GM21367 (cell line): ENCODE measurements around the gene CLEC12A.
"Not testable (repeated sequence)": the region's sequence is repeated elsewhere in the genome, so short reads cannot be mapped to it uniquely, and the experiment has no call there.

Experiments
- ATAC-seq: cut with Tn5 transposase; IDR thresholded peaks from one replicate; pipeline ENCODE4 v1.9.1; 2021; ENCODE audit not compliant: unreplicated experiment

The CLEC12A gene

GRCh38 chr12:9961901-9962300, 9.3 kb upstream of the CLEC12A start:
- no peak for ATAC-seq

GRCh38 chr12:9969673-9970072, 1.5 kb upstream of the CLEC12A start:
- no peak for ATAC-seq

GRCh38 chr12:9973949-9974348, 2.7 kb downstream of the CLEC12A start:
- ATAC-seq: no peak

- not testable (repeated sequence) for ATAC-seq
Observed at GRCh38 chr12:9974731-9975130, 3.5 kb downstream of the CLEC12A start.

- no peak for ATAC-seq
Observed at GRCh38 chr12:9975614-9976013, 4.4 kb downstream of the CLEC12A start.

GRCh38 chr12:9976626-9977025, 5.4 kb downstream of the CLEC12A start:
- ATAC-seq: not testable (repeated sequence)

GRCh38 chr12:9977916-9978315, 6.7 kb downstream of the CLEC12A start:
- ATAC-seq: no peak

GRCh38 chr12:9980126-9980525, 8.9 kb downstream of the CLEC12A start:
- no peak for ATAC-seq

- no peak for ATAC-seq
Observed at GRCh38 chr12:9991876-9992275, 20.7 kb downstream of the CLEC12A start.

- no peak for ATAC-seq
Observed at GRCh38 chr12:9992296-9992695, 21.1 kb downstream of the CLEC12A start.

- ATAC-seq: no peak
Observed at GRCh38 chr12:9999016-9999415, 27.8 kb downstream of the CLEC12A start, which contains the start of gene CLEC1B. Gene CLEC1B, minus strand, starts transcription at chr12:9999121. Its CDS starts 21 bp downstream, at chr12:9999100.

GRCh38 chr12:10001171-10001776, 30.1 kb downstream of the CLEC12A start:
- ATAC-seq: no peak

GRCh38 chr12:10012630-10013330, 41.6 kb downstream of the CLEC12A start:
- ATAC-seq: no peak

- no peak for ATAC-seq
Observed at GRCh38 chr12:10015450-10015849, 44.2 kb downstream of the CLEC12A start.

- no peak for ATAC-seq
Observed at GRCh38 chr12:10016881-10017280, 45.7 kb downstream of the CLEC12A start.

GRCh38 chr12:10018386-10018785, 47.2 kb downstream of the CLEC12A start:
- no peak for ATAC-seq

- no peak for ATAC-seq
Observed at GRCh38 chr12:10021342-10021741, 50.1 kb downstream of the CLEC12A start.

GRCh38 chr12:10025236-10025635, 54.0 kb downstream of the CLEC12A start:
- ATAC-seq: no peak

- ATAC-seq: not testable (repeated sequence)
Observed at GRCh38 chr12:10026666-10027065, 55.5 kb downstream of the CLEC12A start.

- ATAC-seq: no peak
Observed at GRCh38 chr12:10027311-10027710, 56.1 kb downstream of the CLEC12A start.

- no peak for ATAC-seq
Observed at GRCh38 chr12:10027721-10028120, 56.5 kb downstream of the CLEC12A start.

- no peak for ATAC-seq
Observed at GRCh38 chr12:10030446-10030845, 59.2 kb downstream of the CLEC12A start, which contains the start of gene CLEC9A. Gene CLEC9A, plus strand, starts transcription at chr12:10030682. Its CDS starts 22,006 bp downstream, at chr12:10052688.
